HepG2 (cell line): ENCODE measurements around the gene CCDC88C. TPM values are rescaled to one million over a fixed set of nuclear protein-coding genes. Genes with fewer than 3 reads are reported as not detected.

ENCODE experiments used
- ATAC-seq: fragments of 200-7000 bp; cut with Tn5 transposase; 3 replicates; pipeline ENCODE4 v1.9.1; 2020; ENCODE audit warnings: mild to moderate bottlenecking, moderate library complexity
- BruUV-seq: library from RNA; stranded (reverse); fragments of 400-500 nt; replicated peaks from 2 replicates; lab custom pipeline; 2021; lab: Mats Ljungman, UMichigan
- CTCF ChIA-PET: fragments of 300-600 bp; formaldehyde crosslinking; extraction: SDS; loops from one replicate; lab custom pipeline; 2021; ENCODE audit warnings: low total read pairs, inconsistent platforms, low intra/inter-chr PET ratio; lab: Yijun Ruan, JAX
- POLR2A ChIA-PET: fragments of 350-600 bp; sonication (Branson Sonifier 250); formaldehyde crosslinking; loops from one replicate; lab custom pipeline; 2020; ENCODE audit warnings: antibody characterized with exemption, inconsistent platforms; lab: Yijun Ruan, JAX
- DNase-seq: peaks from one replicate; pipeline ENCODE4 v3.0.0-alpha.2; 2015; ENCODE audit warnings: low spot score
- FAIRE-seq: peaks from 3 replicates; lab custom pipeline; 2011; peaks lifted over from hg19 to GRCh38; lab: Jason Lieb, UNC
- H2AFZ ChIP-seq: one replicate; pipeline ENCODE4 v1.6.1; 2011; ENCODE audit warnings: low read length, inconsistent platforms
- H3K27ac ChIP-seq: fragments of 300-600 bp; 3 replicates; pipeline ENCODE4 v1.8.0; 2011; ENCODE audit warnings: mixed run types, mild to moderate bottlenecking, mixed read lengths, low read length, inconsistent platforms; ENCODE audit not compliant: insufficient read depth; ENCODE audit errors: extremely low read length
- H3K27me3 ChIP-seq, 2 experiments: fragments of 200-600 bp in 1 of 2; 2 replicates in 1 of 2; 3 replicates in 1 of 2; pipeline versions ENCODE4 v1.6.0 to v1.8.0; 2011; ENCODE audit warnings: low read length in 2 of 2, mild to moderate bottlenecking in 2 of 2, moderate library complexity in 2 of 2, inconsistent platforms in 1 of 2; ENCODE audit not compliant: insufficient read depth in 2 of 2, control insufficient read depth in 1 of 2
- H3K36me3 ChIP-seq, 2 experiments: fragments of 200-600 bp in 1 of 2; replicated peaks in 1 of 2; 2 replicates in 1 of 2; 3 replicates in 1 of 2; pipeline versions ENCODE4 v1.5.1 to v1.8.0; 2011; ENCODE audit warnings: low read length in 2 of 2, inconsistent platforms in 1 of 2; ENCODE audit not compliant: insufficient read depth in 2 of 2, control insufficient read depth in 1 of 2
- H3K4me1 ChIP-seq: 2 replicates; pipeline ENCODE4 v1.5.1; 2012; ENCODE audit warnings: low read length, inconsistent platforms; ENCODE audit not compliant: insufficient read depth
- H3K4me2 ChIP-seq: 2 replicates; pipeline ENCODE4 v1.6.0; 2011; ENCODE audit warnings: low read depth, low read length, inconsistent platforms
- H3K4me3 ChIP-seq, 3 experiments: fragments of 200-600 bp in 1 of 3; sonication (generic), shearing (Covaris generic) in 1 of 3; replicated peaks in 1 of 3; 2 replicates each; pipeline ENCODE4 v1.5.1; 2011 to 2016; ENCODE audit warnings: low read length in 3 of 3, inconsistent platforms in 2 of 3, low read depth in 2 of 3, mild to moderate bottlenecking in 2 of 3, control low read depth in 1 of 3, mixed read lengths in 1 of 3; ENCODE audit not compliant: insufficient read depth in 1 of 3
- H3K79me2 ChIP-seq: one replicate; pipeline ENCODE4 v1.6.1; 2011; ENCODE audit warnings: low read length, inconsistent platforms; ENCODE audit not compliant: insufficient read depth
- H3K9ac ChIP-seq: 2 replicates; pipeline ENCODE4 v1.6.0; 2011; ENCODE audit warnings: mild to moderate bottlenecking, low read depth, low read length, inconsistent platforms; ENCODE audit not compliant: insufficient read depth
- H3K9me3 ChIP-seq: 2 replicates; pipeline ENCODE4 v1.5.1; 2012; ENCODE audit warnings: mild to moderate bottlenecking, low read length
- H4K20me1 ChIP-seq: 2 replicates; pipeline ENCODE4 v1.6.0; 2011; ENCODE audit warnings: inconsistent platforms, mild to moderate bottlenecking, low read length, moderate library complexity; ENCODE audit not compliant: insufficient read depth
- CBX5 ChIP-seq: sonication (generic); formaldehyde crosslinking; IDR thresholded peaks from 2 replicates; pipeline ENCODE4 v1.4.0; 2020; ENCODE audit warnings: missing genetic modification reagents, borderline replicate concordance
- MTA1 ChIP-seq: sonication (generic); formaldehyde crosslinking; IDR thresholded peaks from 2 replicates; pipeline ENCODE4 v1.4.0; 2020; ENCODE audit warnings: missing genetic modification reagents, mild to moderate bottlenecking, borderline replicate concordance
- MTF2 ChIP-seq: sonication (generic); formaldehyde crosslinking; IDR thresholded peaks from 2 replicates; pipeline ENCODE4 v1.5.0; 2020; ENCODE audit warnings: missing genetic modification reagents, borderline replicate concordance
- MYC ChIP-seq: sonication (generic); formaldehyde crosslinking; IDR thresholded peaks from 2 replicates; pipeline ENCODE4 v1.9.0; 2021; ENCODE audit warnings: missing genetic modification reagents, borderline replicate concordance
- NCOR1 ChIP-seq: fragments of 200-600 bp; sonication (generic); IDR thresholded peaks from 2 replicates; pipeline ENCODE4 v1.7.0; 2017; ENCODE audit warnings: antibody characterized with exemption, low read length, borderline replicate concordance
- NFRKB ChIP-seq: fragments of 450-650 bp; IDR thresholded peaks from 2 replicates; pipeline ENCODE4 v1.6.1; 2017
- PITX1 ChIP-seq: sonication (generic); formaldehyde crosslinking; IDR thresholded peaks from 2 replicates; pipeline ENCODE4 v1.5.1; 2020; ENCODE audit warnings: mild to moderate bottlenecking, missing genetic modification reagents
- RCOR2 ChIP-seq: IDR thresholded peaks from 2 replicates; pipeline ENCODE4 v1.6.1; 2016; ENCODE audit warnings: missing biosample characterization, missing genetic modification reagents
- ZBTB21 ChIP-seq: sonication (generic); formaldehyde crosslinking; IDR thresholded peaks from 2 replicates; pipeline ENCODE4 v1.4.0; 2020; ENCODE audit warnings: missing genetic modification reagents
- ZNF343 ChIP-seq: sonication (generic); formaldehyde crosslinking; IDR thresholded peaks from 2 replicates; pipeline ENCODE4 v1.4.0; 2020; ENCODE audit warnings: mild to moderate bottlenecking, missing genetic modification reagents
- ZNF432 ChIP-seq: sonication (generic); formaldehyde crosslinking; IDR thresholded peaks from 2 replicates; pipeline ENCODE4 v1.5.0; 2020; ENCODE audit warnings: missing genetic modification reagents, mild to moderate bottlenecking, borderline replicate concordance
- ZNF567 ChIP-seq: sonication (generic); formaldehyde crosslinking; IDR thresholded peaks from 2 replicates; pipeline ENCODE4 v1.8.1; 2023; ENCODE audit warnings: mild to moderate bottlenecking, missing genetic modification reagents, borderline replicate concordance
- WGBS: methylation state at CpG from one replicate; pipeline ENCODE4 v1.1.6; 2017; ENCODE audit warnings: low lambda C conversion rate; 5-methylcytosine and 5-hydroxymethylcytosine counted together
- in situ Hi-C: cut with HindIII; loops from 2 replicates; pipeline ENCODE4 v1.10.0; 2017; ENCODE audit warnings: low pct_unique_long_range_greater_than_20kb; ENCODE audit not compliant: extremely low pct_ligation_motif_present
- intact Hi-C: fragments of 100-400 bp; cut with micrococcal nuclease; formaldehyde crosslinking; loops from one replicate; pipeline ENCODE4 v1.10.0; 2022; ENCODE audit not compliant: unreplicated experiment
- polyA plus RNA-seq, 8 experiments: library from polyadenylated mRNA; depleted of rRNA in 3 of 8; stranded (reverse) in 7 of 8; unstranded in 1 of 8; fragments of >200 nt; fragmentation: Illumina TruSeq in 4 of 8; extraction: Trizol in 4 of 8; gene quantifications; 2 replicates each; pipeline versions ENCODE4 v1.2.1 to v1.2.3, GENCODE V29; 2011 to 2016; ENCODE audit warnings: low read depth in 4 of 8, missing spikeins in 1 of 8, mixed read lengths in 1 of 8; ENCODE audit not compliant: insufficient read depth in 1 of 8
- total RNA-seq, 5 experiments: library from RNA; depleted of rRNA; stranded (reverse); fragments of >200 nt; fragmentation: Illumina TruSeq; extraction: Trizol; gene quantifications; 2 replicates each; pipeline ENCODE4 v1.2.3, GENCODE V29; 2016; ENCODE audit warnings: low read depth in 1 of 5
- TF ChIP-seq, protein P1 (sequence below): IDR thresholded peaks from 2 replicates; pipeline ENCODE4 v1.6.1; 2016; ENCODE audit warnings: control low read depth
- TF ChIP-seq, protein P2 (sequence below): sonication (generic); formaldehyde crosslinking; IDR thresholded peaks from 2 replicates; pipeline ENCODE4 v1.4.0; 2020; ENCODE audit warnings: mild to moderate bottlenecking, missing genetic modification reagents
- TF ChIP-seq, protein P3 (sequence below): IDR thresholded peaks from 2 replicates; pipeline ENCODE4 v1.6.1; 2016; ENCODE audit warnings: low read depth, control low read depth
- TF ChIP-seq, protein P4 (sequence below): sonication (generic); formaldehyde crosslinking; IDR thresholded peaks from 2 replicates; pipeline ENCODE4 v1.4.0; 2020; ENCODE audit warnings: missing genetic modification reagents, borderline replicate concordance
- TF ChIP-seq, protein P5 (sequence below): IDR thresholded peaks from 2 replicates; pipeline ENCODE4 v1.6.1; 2016

CCDC88C gene
- total and polyA plus RNA-seq, 2 of the 13 experiments (the other 11 are each of a cell fraction or from before 2014, with no cell fraction given): 3.6 to 11.7 TPM

DNA sequence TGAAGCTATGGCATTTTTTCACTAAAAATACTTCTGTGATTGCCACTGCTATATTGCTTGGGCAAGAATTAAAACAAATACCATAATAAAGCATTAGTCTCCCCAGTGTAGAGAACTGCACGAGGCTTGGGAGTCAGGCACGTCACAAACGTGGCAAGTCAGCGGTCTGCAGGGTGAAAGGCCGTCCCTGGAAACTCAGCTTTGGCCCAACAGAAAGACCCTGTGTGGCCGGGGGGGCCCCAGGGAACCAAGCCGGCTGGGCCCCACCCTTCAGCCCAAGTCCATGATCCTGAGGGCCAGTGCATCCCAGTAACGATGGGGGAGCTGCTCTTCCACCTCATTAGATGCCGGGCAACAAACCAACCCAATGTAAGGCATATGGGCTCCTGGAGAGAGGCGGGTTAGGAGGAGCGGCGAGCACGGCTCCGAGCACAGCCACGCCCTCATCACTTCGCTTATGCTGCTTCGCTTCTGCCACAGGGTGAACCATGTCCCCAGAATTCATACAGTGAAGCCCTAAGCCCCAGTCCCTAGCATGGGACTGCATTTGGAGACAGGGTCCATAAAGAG, 122.3 kb downstream of the CCDC88C start:
- H3K27ac ChIP-seq: no peak overlapping the region
- H3K79me2 ChIP-seq: no peaks in the 10 kb centered on the region
- BruUV-seq: no TSS peak
- H3K9me3 ChIP-seq: no peaks in the 10 kb centered on the region
- H3K36me3 ChIP-seq: peaks cover 14 to 42% of the 10 kb centered on the region in 2 experiments
- in situ Hi-C loops: no loop called here
- H3K4me3 ChIP-seq: no peak overlapping the region
- H3K4me2 ChIP-seq: no peak overlapping the region
- WGBS: 96% methylated on average over 14 of the region's 17 CpGs
- H2AFZ ChIP-seq: no peak overlapping the region
- H3K9ac ChIP-seq: no peak overlapping the region
- FAIRE-seq (no peak), DNase-seq (no peak)
- TF ChIP-seq, protein P1, sequence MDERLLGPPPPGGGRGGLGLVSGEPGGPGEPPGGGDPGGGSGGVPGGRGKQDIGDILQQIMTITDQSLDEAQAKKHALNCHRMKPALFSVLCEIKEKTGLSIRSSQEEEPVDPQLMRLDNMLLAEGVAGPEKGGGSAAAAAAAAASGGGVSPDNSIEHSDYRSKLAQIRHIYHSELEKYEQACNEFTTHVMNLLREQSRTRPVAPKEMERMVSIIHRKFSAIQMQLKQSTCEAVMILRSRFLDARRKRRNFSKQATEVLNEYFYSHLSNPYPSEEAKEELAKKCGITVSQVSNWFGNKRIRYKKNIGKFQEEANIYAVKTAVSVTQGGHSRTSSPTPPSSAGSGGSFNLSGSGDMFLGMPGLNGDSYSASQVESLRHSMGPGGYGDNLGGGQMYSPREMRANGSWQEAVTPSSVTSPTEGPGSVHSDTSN (CRISPR knock-in tag): no peak
- TF ChIP-seq ZNF567 (CRISPR knock-in tag) (no peak), PITX1 (CRISPR knock-in tag) (no peak), MTA1 (CRISPR knock-in tag) (no peak), NCOR1 (no peak), MYC (CRISPR knock-in tag) (no peak), CBX5 (CRISPR knock-in tag) (no peak), ZBTB21 (no peak), NFRKB (no peak), ZNF432 (no peak), RCOR2 (no peak), ZNF343 (CRISPR knock-in tag) (no peak), MTF2 (CRISPR knock-in tag) (no peak)
- TF ChIP-seq, protein P2, sequence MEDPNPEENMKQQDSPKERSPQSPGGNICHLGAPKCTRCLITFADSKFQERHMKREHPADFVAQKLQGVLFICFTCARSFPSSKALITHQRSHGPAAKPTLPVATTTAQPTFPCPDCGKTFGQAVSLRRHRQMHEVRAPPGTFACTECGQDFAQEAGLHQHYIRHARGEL (CRISPR knock-in tag): no peak
- TF ChIP-seq, protein P3, sequence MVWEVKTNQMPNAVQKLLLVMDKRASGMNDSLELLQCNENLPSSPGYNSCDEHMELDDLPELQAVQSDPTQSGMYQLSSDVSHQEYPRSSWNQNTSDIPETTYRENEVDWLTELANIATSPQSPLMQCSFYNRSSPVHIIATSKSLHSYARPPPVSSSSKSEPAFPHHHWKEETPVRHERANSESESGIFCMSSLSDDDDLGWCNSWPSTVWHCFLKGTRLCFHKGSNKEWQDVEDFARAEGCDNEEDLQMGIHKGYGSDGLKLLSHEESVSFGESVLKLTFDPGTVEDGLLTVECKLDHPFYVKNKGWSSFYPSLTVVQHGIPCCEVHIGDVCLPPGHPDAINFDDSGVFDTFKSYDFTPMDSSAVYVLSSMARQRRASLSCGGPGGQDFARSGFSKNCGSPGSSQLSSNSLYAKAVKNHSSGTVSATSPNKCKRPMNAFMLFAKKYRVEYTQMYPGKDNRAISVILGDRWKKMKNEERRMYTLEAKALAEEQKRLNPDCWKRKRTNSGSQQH: no peak
- TF ChIP-seq, protein P4, sequence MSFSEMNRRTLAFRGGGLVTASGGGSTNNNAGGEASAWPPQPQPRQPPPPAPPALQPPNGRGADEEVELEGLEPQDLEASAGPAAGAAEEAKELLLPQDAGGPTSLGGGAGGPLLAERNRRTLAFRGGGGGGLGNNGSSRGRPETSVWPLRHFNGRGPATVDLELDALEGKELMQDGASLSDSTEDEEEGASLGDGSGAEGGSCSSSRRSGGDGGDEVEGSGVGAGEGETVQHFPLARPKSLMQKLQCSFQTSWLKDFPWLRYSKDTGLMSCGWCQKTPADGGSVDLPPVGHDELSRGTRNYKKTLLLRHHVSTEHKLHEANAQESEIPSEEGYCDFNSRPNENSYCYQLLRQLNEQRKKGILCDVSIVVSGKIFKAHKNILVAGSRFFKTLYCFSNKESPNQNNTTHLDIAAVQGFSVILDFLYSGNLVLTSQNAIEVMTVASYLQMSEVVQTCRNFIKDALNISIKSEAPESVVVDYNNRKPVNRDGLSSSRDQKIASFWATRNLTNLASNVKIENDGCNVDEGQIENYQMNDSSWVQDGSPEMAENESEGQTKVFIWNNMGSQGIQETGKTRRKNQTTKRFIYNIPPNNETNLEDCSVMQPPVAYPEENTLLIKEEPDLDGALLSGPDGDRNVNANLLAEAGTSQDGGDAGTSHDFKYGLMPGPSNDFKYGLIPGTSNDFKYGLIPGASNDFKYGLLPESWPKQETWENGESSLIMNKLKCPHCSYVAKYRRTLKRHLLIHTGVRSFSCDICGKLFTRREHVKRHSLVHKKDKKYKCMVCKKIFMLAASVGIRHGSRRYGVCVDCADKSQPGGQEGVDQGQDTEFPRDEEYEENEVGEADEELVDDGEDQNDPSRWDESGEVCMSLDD (CRISPR knock-in tag): no peak
- TF ChIP-seq, protein P5, sequence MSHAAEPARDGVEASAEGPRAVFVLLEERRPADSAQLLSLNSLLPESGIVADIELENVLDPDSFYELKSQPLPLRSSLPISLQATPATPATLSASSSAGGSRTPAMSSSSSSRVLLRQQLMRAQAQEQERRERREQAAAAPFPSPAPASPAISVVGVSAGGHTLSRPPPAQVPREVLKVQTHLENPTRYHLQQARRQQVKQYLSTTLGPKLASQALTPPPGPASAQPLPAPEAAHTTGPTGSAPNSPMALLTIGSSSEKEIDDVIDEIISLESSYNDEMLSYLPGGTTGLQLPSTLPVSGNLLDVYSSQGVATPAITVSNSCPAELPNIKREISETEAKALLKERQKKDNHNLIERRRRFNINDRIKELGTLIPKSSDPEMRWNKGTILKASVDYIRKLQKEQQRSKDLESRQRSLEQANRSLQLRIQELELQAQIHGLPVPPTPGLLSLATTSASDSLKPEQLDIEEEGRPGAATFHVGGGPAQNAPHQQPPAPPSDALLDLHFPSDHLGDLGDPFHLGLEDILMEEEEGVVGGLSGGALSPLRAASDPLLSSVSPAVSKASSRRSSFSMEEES (CRISPR knock-in tag): no peak
- TF ChIP-seq, all 625 proteins: peak for 0
- intact Hi-C loops: no loop called here
- Histone ChIP-seq H4K20me1 (no peaks in the 10 kb centered on the region), H3K27me3 (no peaks in the 10 kb centered on the region), H3K4me1 (no peaks in the 10 kb centered on the region)
- no peak for ATAC-seq
- ChIA-PET POLR2A (no interaction called here), CTCF (no interaction called here)
